Gastroesophageal sphincter (tissue), 4 donors: ENCODE measurements around the gene MAP7D2. TPM values are rescaled to one million over a fixed set of nuclear protein-coding genes. Genes with fewer than 3 reads are reported as not detected.

ENCODE experiments used
- ATAC-seq: fragments of 150-250 bp; one replicate; pipeline ENCODE4 v1.9.1; 2016; ENCODE audit warnings: mild to moderate bottlenecking, moderate library complexity
- H3K27ac ChIP-seq, 4 donors: fragments of 200-600 bp; sonication (generic) in 3 of 4; 1 replicate in 3 of 4; 2 replicates in 1 of 4; pipeline ENCODE4 v1.5.1; 2016 to 2019
- H3K27me3 ChIP-seq: fragments of 200-600 bp; sonication (generic); one replicate; pipeline ENCODE4 v1.5.1; 2019
- H3K36me3 ChIP-seq, 2 donors: fragments of 200-600 bp; sonication (generic); one replicate each; pipeline ENCODE4 v1.5.1; 2019; ENCODE audit warnings: control low read depth in 1 of 2
- H3K4me1 ChIP-seq, 3 donors: fragments of 200-600 bp; sonication (generic); 1 replicate in 2 of 3; 2 replicates in 1 of 3; pipeline ENCODE4 v1.5.1; 2016 to 2019; ENCODE audit warnings: control low read depth in 2 of 3
- H3K4me3 ChIP-seq, 2 donors: fragments of 200-600 bp; sonication (generic); one replicate each; pipeline ENCODE4 v1.5.1; 2019; ENCODE audit warnings: mild to moderate bottlenecking in 1 of 2, moderate library complexity in 1 of 2
- H3K9me3 ChIP-seq, 3 donors: fragments of 200-600 bp; sonication (generic); one replicate each; pipeline ENCODE4 v1.5.1; 2017 to 2019; ENCODE audit warnings: control low read depth in 2 of 3
- CTCF ChIP-seq, 4 experiments: fragments of 200-600 bp in 2 of 4; fragments of 450-650 bp in 2 of 4; sonication (generic) in 1 of 4; IDR thresholded peaks; one replicate each; pipeline ENCODE4 v1.5.1; 2017 to 2019; ENCODE audit warnings: antibody characterized with exemption in 4 of 4, mild to moderate bottlenecking in 2 of 4, moderate library complexity in 2 of 4
- EP300 ChIP-seq: sonication (generic); formaldehyde crosslinking; IDR thresholded peaks from one replicate; pipeline ENCODE4 v1.6.1; 2017; ENCODE audit warnings: antibody characterized with exemption, mild to moderate bottlenecking
- POLR2A ChIP-seq, 2 donors: fragments of 450-650 bp; IDR thresholded peaks; one replicate each; pipeline ENCODE4 v1.6.1; 2017; ENCODE audit warnings: antibody characterized with exemption in 2 of 2, mild to moderate bottlenecking in 2 of 2, moderate library complexity in 1 of 2
- POLR2AphosphoS5 ChIP-seq: sonication (generic); formaldehyde crosslinking; IDR thresholded peaks from one replicate; pipeline ENCODE4 v1.6.1; 2017; ENCODE audit warnings: antibody characterized with exemption
- WGBS, 2 donors: methylation state at CpG; one replicate each; pipeline ENCODE4 v1.1.5; 2018; ENCODE audit warnings: low coverage in 1 of 2; 5-methylcytosine and 5-hydroxymethylcytosine counted together
- total RNA-seq, 4 donors: library from RNA; depleted of rRNA; stranded (reverse); fragments of >200 nt; gene quantifications; one replicate each; pipeline ENCODE4 v1.1.0, GENCODE V29; 2016

Gene MAP7D2
- total RNA-seq, 4 donors from 2014 or later, result 0.27 to 0.42 (median 0.27) TPM; not detected in 1

DNA sequence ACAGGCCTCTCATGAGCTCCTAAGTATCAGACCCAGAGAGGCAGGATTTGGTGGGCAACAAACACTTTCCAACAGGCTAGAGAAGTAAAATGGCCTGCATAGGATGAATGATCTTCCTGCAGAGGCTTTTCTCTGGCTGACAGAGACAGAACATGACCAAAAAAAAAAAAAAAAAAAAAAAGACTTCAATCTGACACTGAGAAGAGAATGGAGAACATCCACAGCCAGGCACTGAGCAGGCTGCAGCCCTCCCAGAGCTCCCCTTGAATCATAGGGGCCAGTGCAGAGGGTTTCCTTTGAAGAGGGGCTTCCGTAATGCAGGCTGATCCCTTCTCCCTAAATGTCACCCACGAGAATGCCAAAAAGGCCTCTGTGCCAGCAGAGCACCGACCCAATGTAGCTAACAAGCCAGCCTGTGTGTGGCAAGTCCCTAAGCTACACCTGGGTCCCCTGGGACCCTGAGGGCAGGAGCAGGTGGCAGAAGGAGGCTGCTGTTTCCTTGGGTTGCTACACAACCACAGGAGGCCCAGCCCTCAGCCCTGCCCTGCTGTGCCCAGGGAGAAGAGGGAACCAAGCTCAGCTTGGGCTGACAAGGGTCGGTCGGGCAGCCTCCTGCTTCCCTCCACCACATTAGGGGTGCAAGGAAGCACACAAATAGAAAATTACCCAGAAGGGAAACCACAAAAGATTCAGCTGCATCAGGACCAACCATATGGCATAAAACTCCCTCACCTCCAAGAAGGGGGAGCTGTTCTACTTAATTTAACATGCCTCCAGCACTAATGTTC, 55.6 kb downstream of the MAP7D2 start:
- H3K9me3 ChIP-seq, result no peaks in the 10 kb centered on the region
- H3K4me1 ChIP-seq, result no peaks in the 10 kb centered on the region
- H3K36me3 ChIP-seq, result no peaks in the 10 kb centered on the region
- 82 to 90% methylated on average over 2 of the region's 5 CpGs for WGBS, 2 donors
- H3K4me3 ChIP-seq, result no peak overlapping the region
- TF ChIP-seq POLR2A (IDR thresholded peaks at IDR 0.05) (no peak), CTCF (IDR thresholded peaks at IDR 0.05) (no peak), EP300 (no peak)
- ATAC-seq, result no peak
- H3K27me3 ChIP-seq, result no peaks in the 10 kb centered on the region
- H3K27ac ChIP-seq, result no peak overlapping the region

- Histone ChIP-seq H3K27me3 (no peaks in the 10 kb centered on the region), H3K4me1 (no peaks in the 10 kb centered on the region), H3K27ac (no peak overlapping the region), H3K9me3 (no peaks in the 10 kb centered on the region), H3K36me3 (no peaks in the 10 kb centered on the region), H3K4me3 (no peak overlapping the region)
- TF ChIP-seq EP300 (no peak), CTCF (IDR thresholded peaks at IDR 0.05) (no peak), POLR2A (IDR thresholded peaks at IDR 0.05) (no peak)
- 71 to 78% methylated on average over 3 of the region's 5 CpGs for WGBS, 2 donors
- ATAC-seq, result no peak
These were observed 57.1 kb downstream of the MAP7D2 start for GRCh38 chrX:20059467-20060128.

DNA sequence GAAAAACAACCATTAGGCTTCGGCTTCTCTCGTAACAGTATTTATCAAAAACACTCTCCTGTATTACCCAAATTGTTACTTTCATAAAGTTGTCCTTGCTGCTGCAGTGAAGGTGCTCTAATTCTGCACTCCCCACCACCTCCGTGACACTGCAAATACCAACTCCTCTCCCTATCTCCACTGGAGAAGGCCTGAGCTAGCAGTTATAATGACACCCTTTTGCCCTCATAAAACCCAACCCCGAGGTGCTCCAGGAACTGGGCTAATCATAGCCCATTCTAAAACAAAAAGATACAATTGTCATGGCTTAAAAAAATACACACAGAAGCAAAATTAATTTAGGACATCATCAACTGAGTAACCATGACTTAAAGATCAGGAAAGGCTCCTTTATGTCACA, 59.2 kb downstream of the MAP7D2 start:
- ATAC-seq, result no peak
- no peaks in the 10 kb centered on the region for H3K9me3 ChIP-seq
- H3K4me1 ChIP-seq, result no peaks in the 10 kb centered on the region
- TF ChIP-seq POLR2AphosphoS5 (no peak), EP300 (no peak), CTCF (IDR thresholded peaks at IDR 0.05) (no peak), POLR2A (IDR thresholded peaks at IDR 0.05) (no peak)
- H3K27me3 ChIP-seq, result no peaks in the 10 kb centered on the region
- H3K36me3 ChIP-seq, result no peaks in the 10 kb centered on the region
- WGBS, 2 donors, result 83 to 92% methylated on average over 1 to 3 of the region's 4 CpGs
- no peak overlapping the region for H3K4me3 ChIP-seq
- no peak overlapping the region for H3K27ac ChIP-seq

GRCh38 chrX:20056704-20057103, 60.0 kb downstream of the MAP7D2 start:
- H3K27me3 ChIP-seq, result no peaks in the 10 kb centered on the region
- no peak overlapping the region for H3K27ac ChIP-seq
- 0 to 10% methylated on average over 1 to 3 of the region's 11 CpGs for WGBS, 2 donors
- TF ChIP-seq POLR2AphosphoS5, result no peak
- no peak for TF ChIP-seq POLR2A (IDR thresholded peaks at IDR 0.05)
- TF ChIP-seq EP300, result no peak
- TF ChIP-seq CTCF (IDR thresholded peaks at IDR 0.05), result no peak
- H3K4me1 ChIP-seq, result no peaks in the 10 kb centered on the region
- no peaks in the 10 kb centered on the region for H3K9me3 ChIP-seq
- no peak overlapping the region for H3K4me3 ChIP-seq
- no peak for ATAC-seq
- H3K36me3 ChIP-seq, result no peaks in the 10 kb centered on the region

- no peak for ATAC-seq
- 71 to 87% methylated on average over 4 to 8 of the region's 8 CpGs for WGBS, 2 donors
- no peak overlapping the region for H3K27ac ChIP-seq
These were observed 63.2 kb downstream of the MAP7D2 start for GRCh38 chrX:20053537-20053936.

More at GRCh38 chrX:20053537-20053936, 63.2 kb downstream of the MAP7D2 start:
- H3K9me3 ChIP-seq, result no peaks in the 10 kb centered on the region
- no peaks in the 10 kb centered on the region for H3K36me3 ChIP-seq
- H3K27me3 ChIP-seq, result no peaks in the 10 kb centered on the region
- no peaks in the 10 kb centered on the region for H3K4me1 ChIP-seq
- TF ChIP-seq EP300 (no peak), POLR2A (IDR thresholded peaks at IDR 0.05) (no peak), POLR2AphosphoS5 (no peak), CTCF (IDR thresholded peaks at IDR 0.05) (no peak)
- H3K4me3 ChIP-seq, result no peak overlapping the region
